Activated T-helper 2 cell treated with anti-CD3 and anti-CD28 coated beads, Interferon-gamma antibody, Interleukin-2, Interleukin-4, amounts not matched to agents 10 μg/mL and 5 μg/mL and 100 μg/mL, durations not matched to agents 14 hours and 24 hours and 36 hours (primary cell): ENCODE measurements around the gene ERP27. TPM values are rescaled to one million over a fixed set of nuclear protein-coding genes. Genes with fewer than 3 reads are reported as not detected.

Source experiments
- DNase-seq: peaks from one replicate; pipeline ENCODE4 v3.0.0; 2021; ENCODE audit warnings: low spot score
- H3K27ac Mint-ChIP-seq: one replicate; pipeline ENCODE4 v1.8.0; 2021; ENCODE audit warnings: mixed read lengths
- H3K27me3 Mint-ChIP-seq: one replicate; pipeline ENCODE4 v1.8.0; 2021; ENCODE audit warnings: low read depth, mixed read lengths
- H3K36me3 Mint-ChIP-seq: one replicate; pipeline ENCODE4 v1.8.0; 2021; ENCODE audit warnings: low read depth, mixed read lengths
- H3K4me1 Mint-ChIP-seq: one replicate; pipeline ENCODE4 v1.8.0; 2021; ENCODE audit warnings: low read depth, mixed read lengths
- H3K4me3 Mint-ChIP-seq: one replicate; pipeline ENCODE4 v1.8.0; 2021; ENCODE audit warnings: low read depth, mild to moderate bottlenecking, moderate library complexity, mixed read lengths
- H3K9me3 Mint-ChIP-seq: one replicate; pipeline ENCODE4 v1.8.0; 2021; ENCODE audit warnings: mixed read lengths
- intact Hi-C: fragments of 100-400 bp; cut with micrococcal nuclease; formaldehyde crosslinking; loops from one replicate; pipeline ENCODE4 v1.15.1; 2023
- total RNA-seq: library from RNA; stranded (reverse); gene quantifications from 2 replicates; pipeline ENCODE4 v1.2.3, GENCODE V29; 2022

The ERP27 gene
- total RNA-seq, 1 donor from 2014 or later = 3.2 TPM

GRCh38 chr12:14948672-14949071 lies 10.3 kb upstream of the ERP27 start:
- H3K9me3 Mint-ChIP-seq = no peaks in the 10 kb centered on the region
- H3K36me3 Mint-ChIP-seq = peaks cover 79% of the 10 kb centered on the region
- H3K4me1 Mint-ChIP-seq = peaks cover 71% of the 10 kb centered on the region
- intact Hi-C loops = loop anchor here (1.0 to 5.0 kb wide), 3 partner anchors 13 to 177 kb away; partner anchors contain the start of gene ARHGDIB
- peak overlapping the region; percentile 98 for H3K27ac Mint-ChIP-seq
- peak; percentile 62 for DNase-seq
- H3K4me3 Mint-ChIP-seq = peak overlapping the region; percentile 73
- no peaks in the 10 kb centered on the region for H3K27me3 Mint-ChIP-seq

GRCh38 chr12:14946861-14947260 lies 8.5 kb upstream of the ERP27 start:
- Mint-ChIP-seq H3K4me3 (peak overlapping the region; percentile 20), H3K9me3 (no peaks in the 10 kb centered on the region)
- DNase-seq = no peak

GRCh38 chr12:14946162-14946561 lies 7.8 kb upstream of the ERP27 start:
- intact Hi-C loops = loop anchor here (5.0 kb wide), 1 partner anchor 36 kb away; no protein-coding TSS in a partner anchor
- Mint-ChIP-seq H3K4me3 (no peak overlapping the region), H3K4me1 (peaks cover 54% of the 10 kb centered on the region)

More at GRCh38 chr12:14946861-14947260, 8.5 kb upstream of the ERP27 start:
- Mint-ChIP-seq H3K4me1 (peaks cover 59% of the 10 kb centered on the region), H3K27ac (peak overlapping the region; percentile 98), H3K27me3 (no peaks in the 10 kb centered on the region), H3K36me3 (peaks cover 81% of the 10 kb centered on the region)
- intact Hi-C loops = loop anchor here (5.0 kb wide), 1 partner anchor 35 kb away; no protein-coding TSS in a partner anchor

GRCh38 chr12:14942196-14942931 lies 4.0 kb upstream of the ERP27 start:
- peaks cover 74% of the 10 kb centered on the region for H3K36me3 Mint-ChIP-seq
- no peak for DNase-seq
- no peak overlapping the region for H3K4me3 Mint-ChIP-seq
- peaks cover 37% of the 10 kb centered on the region for H3K4me1 Mint-ChIP-seq
- H3K9me3 Mint-ChIP-seq = no peaks in the 10 kb centered on the region
- H3K27me3 Mint-ChIP-seq = no peaks in the 10 kb centered on the region
- intact Hi-C loops = no loop called here
- peak overlapping the region; percentile 67 for H3K27ac Mint-ChIP-seq

More at GRCh38 chr12:14946162-14946561, 7.8 kb upstream of the ERP27 start:
- Mint-ChIP-seq H3K27me3 (no peaks in the 10 kb centered on the region), H3K27ac (peak overlapping the region; percentile 27), H3K36me3 (peaks cover 81% of the 10 kb centered on the region), H3K9me3 (no peaks in the 10 kb centered on the region)
- no peak for DNase-seq

GRCh38 chr12:14941369-14941768 lies 3.0 kb upstream of the ERP27 start:
- H3K4me1 Mint-ChIP-seq = peaks cover 29% of the 10 kb centered on the region
- no peak overlapping the region for H3K27ac Mint-ChIP-seq
- peaks cover 72% of the 10 kb centered on the region for H3K36me3 Mint-ChIP-seq
- H3K27me3 Mint-ChIP-seq = no peaks in the 10 kb centered on the region
- H3K9me3 Mint-ChIP-seq = no peaks in the 10 kb centered on the region
- no peak for DNase-seq
- intact Hi-C loops = no loop called here
- no peak overlapping the region for H3K4me3 Mint-ChIP-seq

- Mint-ChIP-seq H3K27ac (no peak overlapping the region), H3K27me3 (no peaks in the 10 kb centered on the region), H3K4me1 (peaks cover 18% of the 10 kb centered on the region), H3K4me3 (no peak overlapping the region), H3K36me3 (peaks cover 73% of the 10 kb centered on the region), H3K9me3 (no peaks in the 10 kb centered on the region)
- intact Hi-C loops = loop anchor here (2.0 kb wide), 1 partner anchor 57 kb away; no protein-coding TSS in a partner anchor
- no peak for DNase-seq
Measured at GRCh38 chr12:14937689-14938088, 648 bp downstream of the ERP27 start.

GRCh38 chr12:14937014-14937413 lies 1.3 kb downstream of the ERP27 start:
- H3K36me3 Mint-ChIP-seq = peaks cover 73% of the 10 kb centered on the region
- H3K27ac Mint-ChIP-seq = no peak overlapping the region
- no peaks in the 10 kb centered on the region for H3K27me3 Mint-ChIP-seq
- intact Hi-C loops = loop anchor here (2.0 kb wide), 1 partner anchor 58 kb away; no protein-coding TSS in a partner anchor
- H3K4me1 Mint-ChIP-seq = peaks cover 16% of the 10 kb centered on the region
- H3K9me3 Mint-ChIP-seq = no peaks in the 10 kb centered on the region
- DNase-seq = no peak
- H3K4me3 Mint-ChIP-seq = no peak overlapping the region

GRCh38 chr12:14936224-14936861 lies 2.0 kb downstream of the ERP27 start:
- intact Hi-C loops = loop anchor here (2.0 kb wide), 1 partner anchor 58 kb away; no protein-coding TSS in a partner anchor
- DNase-seq = no peak
- H3K27me3 Mint-ChIP-seq = no peaks in the 10 kb centered on the region
- peaks cover 13% of the 10 kb centered on the region for H3K4me1 Mint-ChIP-seq
- no peak overlapping the region for H3K4me3 Mint-ChIP-seq
- H3K27ac Mint-ChIP-seq = no peak overlapping the region
- H3K9me3 Mint-ChIP-seq = no peaks in the 10 kb centered on the region
- H3K36me3 Mint-ChIP-seq = peaks cover 72% of the 10 kb centered on the region

- Mint-ChIP-seq H3K9me3 (no peaks in the 10 kb centered on the region), H3K4me3 (no peak overlapping the region), H3K36me3 (peaks cover 68% of the 10 kb centered on the region), H3K27ac (no peak overlapping the region), H3K27me3 (no peaks in the 10 kb centered on the region), H3K4me1 (peaks cover 8% of the 10 kb centered on the region)
- DNase-seq = no peak
- intact Hi-C loops = no loop called here
Measured at GRCh38 chr12:14935031-14935430, 3.3 kb downstream of the ERP27 start.

- no peak for DNase-seq
- Mint-ChIP-seq H3K9me3 (no peaks in the 10 kb centered on the region), H3K36me3 (peaks cover 63% of the 10 kb centered on the region), H3K4me3 (no peak overlapping the region), H3K27me3 (no peaks in the 10 kb centered on the region), H3K4me1 (peaks cover 4% of the 10 kb centered on the region), H3K27ac (no peak overlapping the region)
- intact Hi-C loops = no loop called here
Measured at GRCh38 chr12:14934511-14934910, 3.8 kb downstream of the ERP27 start.

- intact Hi-C loops = no loop called here
- H3K36me3 Mint-ChIP-seq = peaks cover 61% of the 10 kb centered on the region
- H3K9me3 Mint-ChIP-seq = no peaks in the 10 kb centered on the region
- H3K4me1 Mint-ChIP-seq = peaks cover 3% of the 10 kb centered on the region
- H3K27ac Mint-ChIP-seq = peak overlapping the region; percentile 15
- H3K4me3 Mint-ChIP-seq = no peak overlapping the region
- H3K27me3 Mint-ChIP-seq = no peaks in the 10 kb centered on the region
- no peak for DNase-seq
Measured at GRCh38 chr12:14931791-14932560, 6.4 kb downstream of the ERP27 start.

- no peak overlapping the region for H3K4me3 Mint-ChIP-seq
- no peak for DNase-seq
- H3K27me3 Mint-ChIP-seq = no peaks in the 10 kb centered on the region
- H3K36me3 Mint-ChIP-seq = peaks cover 56% of the 10 kb centered on the region
- H3K4me1 Mint-ChIP-seq = peaks cover 3% of the 10 kb centered on the region
- no peak overlapping the region for H3K27ac Mint-ChIP-seq
- intact Hi-C loops = no loop called here
- H3K9me3 Mint-ChIP-seq = no peaks in the 10 kb centered on the region
Measured at GRCh38 chr12:14931359-14931758, 7.0 kb downstream of the ERP27 start.
